Mucosa of stomach (tissue), 1 donor: Measurements from ENCODE around the gene SIK2.

ENCODE experiments used
- H3K27me3 ChIP-seq: one replicate; pipeline ENCODE4 v1.7.0; 2013; ENCODE audit warnings: mild to moderate bottlenecking, low read length; ENCODE audit not compliant: control insufficient read depth, insufficient read depth
- H3K36me3 ChIP-seq: one replicate; pipeline ENCODE4 v1.7.0; 2013; ENCODE audit warnings: low read length; ENCODE audit not compliant: control insufficient read depth, insufficient read depth
- H3K4me1 ChIP-seq: one replicate; pipeline ENCODE4 v1.7.0; 2013; ENCODE audit warnings: mild to moderate bottlenecking, low read length; ENCODE audit not compliant: control insufficient read depth, insufficient read depth
- H3K4me3 ChIP-seq: one replicate; pipeline ENCODE4 v1.7.0; 2013; ENCODE audit warnings: low read length
- H3K9ac ChIP-seq: one replicate; pipeline ENCODE4 v1.7.0; 2013; ENCODE audit warnings: mild to moderate bottlenecking, low read length, moderate library complexity
- H3K9me3 ChIP-seq: one replicate; pipeline ENCODE4 v1.7.0; 2013; ENCODE audit warnings: mild to moderate bottlenecking, low read length, moderate library complexity; ENCODE audit not compliant: control insufficient read depth
- donor health status: Pancreatic carcinoma.

The SIK2 gene

GRCh38 chr11:111601979-111602864 is at the start of gene SIK2:
SIK2 (plus strand) TSS chr11:111602449; CDS start chr11:111602564, 115 bp downstream.
- Histone ChIP-seq H3K4me1 (no peaks in the 10 kb centered on the region), H3K9me3 (no peaks in the 10 kb centered on the region), H3K4me3 (peak within 1 kb of the TSS; percentile 75), H3K27me3 (no peaks in the 10 kb centered on the region), H3K36me3 (no peaks in the 10 kb centered on the region), H3K9ac (peak within 1 kb of the TSS; percentile 92)

- H3K9ac ChIP-seq: no peak overlapping the region
- no peak overlapping the region for H3K4me3 ChIP-seq
- no peaks in the 10 kb centered on the region for H3K36me3 ChIP-seq
- no peaks in the 10 kb centered on the region for H3K4me1 ChIP-seq
- no peaks in the 10 kb centered on the region for H3K9me3 ChIP-seq
- H3K27me3 ChIP-seq: no peaks in the 10 kb centered on the region
Observed at GRCh38 chr11:111554532-111554931, 47.7 kb upstream of the SIK2 start.

- no peak overlapping the region for H3K4me3 ChIP-seq
- no peaks in the 10 kb centered on the region for H3K4me1 ChIP-seq
- no peaks in the 10 kb centered on the region for H3K27me3 ChIP-seq
- no peak overlapping the region for H3K9ac ChIP-seq
- H3K9me3 ChIP-seq: no peaks in the 10 kb centered on the region
- no peaks in the 10 kb centered on the region for H3K36me3 ChIP-seq
Observed at GRCh38 chr11:111555255-111555654, 47.0 kb upstream of the SIK2 start.

GRCh38 chr11:111557425-111558111 is 44.7 kb upstream of the SIK2 start:
- Histone ChIP-seq H3K9me3 (no peaks in the 10 kb centered on the region), H3K9ac (no peak overlapping the region), H3K36me3 (no peaks in the 10 kb centered on the region), H3K4me3 (no peak overlapping the region), H3K27me3 (no peaks in the 10 kb centered on the region), H3K4me1 (no peaks in the 10 kb centered on the region)

- Histone ChIP-seq H3K4me3 (no peak overlapping the region), H3K27me3 (no peaks in the 10 kb centered on the region), H3K4me1 (no peaks in the 10 kb centered on the region), H3K9me3 (no peaks in the 10 kb centered on the region), H3K9ac (no peak overlapping the region), H3K36me3 (no peaks in the 10 kb centered on the region)
Observed at GRCh38 chr11:111559800-111560464, 42.3 kb upstream of the SIK2 start.

GRCh38 chr11:111560800-111561199 is 41.4 kb upstream of the SIK2 start:
- no peaks in the 10 kb centered on the region for H3K9me3 ChIP-seq
- no peaks in the 10 kb centered on the region for H3K36me3 ChIP-seq
- H3K4me1 ChIP-seq: no peaks in the 10 kb centered on the region
- no peak overlapping the region for H3K9ac ChIP-seq
- H3K4me3 ChIP-seq: no peak overlapping the region
- H3K27me3 ChIP-seq: no peaks in the 10 kb centered on the region

- H3K9me3 ChIP-seq: no peaks in the 10 kb centered on the region
- H3K9ac ChIP-seq: no peak overlapping the region
- no peak overlapping the region for H3K4me3 ChIP-seq
- H3K4me1 ChIP-seq: no peaks in the 10 kb centered on the region
- no peaks in the 10 kb centered on the region for H3K36me3 ChIP-seq
- no peaks in the 10 kb centered on the region for H3K27me3 ChIP-seq
Observed at GRCh38 chr11:111561306-111561705, 40.9 kb upstream of the SIK2 start.

- no peak overlapping the region for H3K9ac ChIP-seq
- no peak overlapping the region for H3K4me3 ChIP-seq
- H3K9me3 ChIP-seq: no peaks in the 10 kb centered on the region
- H3K36me3 ChIP-seq: no peaks in the 10 kb centered on the region
- no peaks in the 10 kb centered on the region for H3K4me1 ChIP-seq
- H3K27me3 ChIP-seq: no peaks in the 10 kb centered on the region
Observed at GRCh38 chr11:111561791-111562325, 40.4 kb upstream of the SIK2 start.

GRCh38 chr11:111562692-111563389 is 39.4 kb upstream of the SIK2 start:
- Histone ChIP-seq H3K9me3 (no peaks in the 10 kb centered on the region), H3K36me3 (no peaks in the 10 kb centered on the region), H3K9ac (no peak overlapping the region), H3K4me1 (no peaks in the 10 kb centered on the region), H3K4me3 (no peak overlapping the region), H3K27me3 (no peaks in the 10 kb centered on the region)

GRCh38 chr11:111565114-111565720 is 37.0 kb upstream of the SIK2 start:
- H3K4me1 ChIP-seq: no peaks in the 10 kb centered on the region
- H3K9me3 ChIP-seq: no peaks in the 10 kb centered on the region
- no peaks in the 10 kb centered on the region for H3K27me3 ChIP-seq
- H3K4me3 ChIP-seq: no peak overlapping the region
- H3K36me3 ChIP-seq: no peaks in the 10 kb centered on the region
- no peak overlapping the region for H3K9ac ChIP-seq

- Histone ChIP-seq H3K9ac (no peak overlapping the region), H3K36me3 (no peaks in the 10 kb centered on the region), H3K4me3 (no peak overlapping the region), H3K9me3 (no peaks in the 10 kb centered on the region), H3K27me3 (no peaks in the 10 kb centered on the region), H3K4me1 (no peaks in the 10 kb centered on the region)
Observed at GRCh38 chr11:111566324-111566723, 35.9 kb upstream of the SIK2 start.
